OCI-LY1 (cell line): Measurements from ENCODE around the gene HMCN2.

Experiments
- CTCF ChIP-seq: fragments of 200-600 bp; sonication (generic), shearing (Covaris generic); IDR thresholded peaks from 2 replicates; pipeline ENCODE4 v1.5.1; 2017; ENCODE audit warnings: mild to moderate bottlenecking, antibody characterized with exemption, low read length, moderate library complexity, mixed read lengths
- EZH2 ChIP-seq: fragments of 200-600 bp; sonication (generic), shearing (Covaris generic); IDR thresholded peaks from 2 replicates; pipeline ENCODE4 v1.8.0; 2017; ENCODE audit warnings: borderline replicate concordance, mixed run types, mild to moderate bottlenecking, antibody characterized with exemption, low read length, moderate library complexity, mixed read lengths

- no peak for TF ChIP-seq EZH2
- TF ChIP-seq CTCF, result no peak
These were observed 3.1 kb downstream of the HMCN2 start for GRCh38 chr9:130268521-130269211.
